Activated T-cell treated with anti-CD3 and anti-CD28 coated beads, Interleukin-2, amount 50 U/mL, for 72 hours (primary cell): ENCODE data around the gene NLN. TPM values are rescaled to one million over a fixed set of nuclear protein-coding genes. Genes with fewer than 3 reads are reported as not detected.

Experiments
- ATAC-seq, 2 donors: fragments of 150-1000 bp; cut with Tn5 transposase; replicated peaks in 1 of 2; 2 replicates each; pipeline ENCODE4 v1.10.0; 2021; ENCODE audit warnings: moderate library complexity in 2 of 2, mild to moderate bottlenecking in 1 of 2
- DNase-seq, 2 donors: peaks; one replicate each; pipeline ENCODE4 v3.0.0; 2021 to 2022; ENCODE audit warnings: mixed read lengths in 1 of 2
- H3K27ac Mint-ChIP-seq: one replicate; pipeline ENCODE4 v1.8.0; 2022; ENCODE audit warnings: mild to moderate bottlenecking, moderate library complexity, mixed read lengths
- H3K27me3 Mint-ChIP-seq: one replicate; pipeline ENCODE4 v1.8.0; 2022; ENCODE audit warnings: low read depth, mixed read lengths
- H3K36me3 Mint-ChIP-seq, 2 donors: one replicate each; pipeline ENCODE4 v1.8.0; 2022; ENCODE audit warnings: mixed read lengths in 2 of 2, mild to moderate bottlenecking in 1 of 2; ENCODE audit not compliant: insufficient read depth in 2 of 2
- H3K4me1 Mint-ChIP-seq: one replicate; pipeline ENCODE4 v1.8.0; 2022; ENCODE audit warnings: low read depth, mixed read lengths
- H3K4me3 Mint-ChIP-seq, 2 donors: one replicate each; pipeline ENCODE4 v1.8.0; 2022; ENCODE audit warnings: mild to moderate bottlenecking in 2 of 2, mixed read lengths in 2 of 2, moderate library complexity in 2 of 2
- H3K9me3 Mint-ChIP-seq, 2 donors: one replicate each; pipeline ENCODE4 v1.8.0; 2022; ENCODE audit warnings: mixed read lengths in 2 of 2
- total RNA-seq, 2 donors: library from RNA; stranded (reverse); gene quantifications; one replicate each; pipeline ENCODE4 v1.2.3, GENCODE V29; 2022

NLN gene
- total RNA-seq, 2 donors from 2014 or later: 7.3 to 17.0 TPM

GRCh38 chr5:65738305-65738704 lies 16.3 kb downstream of the NLN start:
- no peaks in the 10 kb centered on the region for H3K27me3 Mint-ChIP-seq
- H3K36me3 Mint-ChIP-seq: no peaks in the 10 kb centered on the region
- ATAC-seq (no peak), DNase-seq (no peak)
- no peak overlapping the region for H3K27ac Mint-ChIP-seq
- H3K9me3 Mint-ChIP-seq: no peaks in the 10 kb centered on the region
- no peak overlapping the region for H3K4me3 Mint-ChIP-seq
- peaks cover 22% of the 10 kb centered on the region for H3K4me1 Mint-ChIP-seq

- no peaks in the 10 kb centered on the region for H3K36me3 Mint-ChIP-seq
- no peak for ATAC-seq
Observed at GRCh38 chr5:65739162-65739561, 17.2 kb downstream of the NLN start.

DNA sequence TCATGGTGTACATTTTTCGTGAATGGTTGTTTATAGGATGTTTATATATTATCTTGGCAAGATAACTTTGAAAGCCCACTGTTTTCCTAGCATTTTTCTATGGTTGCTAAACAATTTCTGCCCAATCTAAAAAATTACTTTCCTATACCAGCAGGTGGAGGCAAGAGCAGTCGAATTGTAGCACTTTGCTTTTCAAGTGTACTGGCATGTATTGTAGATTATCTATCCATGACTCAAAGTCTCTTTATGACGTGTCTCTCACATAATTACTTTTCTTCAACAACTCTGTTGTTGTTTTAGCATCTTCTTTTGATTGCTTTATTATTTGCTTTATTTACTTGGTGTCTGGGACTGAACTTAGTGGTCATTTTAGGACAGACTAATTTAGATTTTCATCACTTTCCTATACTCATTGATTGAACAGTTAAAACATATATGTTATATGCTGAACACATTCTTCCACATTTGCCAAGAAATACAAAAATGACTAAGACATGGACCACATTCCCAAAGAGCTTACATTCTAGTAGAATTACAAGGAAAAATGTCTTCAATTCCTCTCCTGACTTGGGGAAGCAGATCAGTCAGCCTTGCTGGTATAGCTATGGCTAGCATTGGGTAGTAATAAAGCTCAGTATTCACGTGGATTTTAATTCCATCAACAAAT lies 20.7 kb downstream of the NLN start:
- Mint-ChIP-seq H3K27me3 (no peaks in the 10 kb centered on the region), H3K36me3 (no peaks in the 10 kb centered on the region), H3K27ac (peak overlapping the region; percentile 13), H3K4me3 (no peak overlapping the region), H3K4me1 (peaks cover 17% of the 10 kb centered on the region), H3K9me3 (no peaks in the 10 kb centered on the region)
- ATAC-seq: peak; percentile 98
- peak; percentile 23 to 31 for DNase-seq

More at GRCh38 chr5:65739162-65739561, 17.2 kb downstream of the NLN start:
- no peak overlapping the region for H3K4me3 Mint-ChIP-seq
- peaks cover 22% of the 10 kb centered on the region for H3K4me1 Mint-ChIP-seq
- no peaks in the 10 kb centered on the region for H3K9me3 Mint-ChIP-seq
- H3K27ac Mint-ChIP-seq: no peak overlapping the region
- H3K27me3 Mint-ChIP-seq: no peaks in the 10 kb centered on the region
- DNase-seq: no peak

DNA sequence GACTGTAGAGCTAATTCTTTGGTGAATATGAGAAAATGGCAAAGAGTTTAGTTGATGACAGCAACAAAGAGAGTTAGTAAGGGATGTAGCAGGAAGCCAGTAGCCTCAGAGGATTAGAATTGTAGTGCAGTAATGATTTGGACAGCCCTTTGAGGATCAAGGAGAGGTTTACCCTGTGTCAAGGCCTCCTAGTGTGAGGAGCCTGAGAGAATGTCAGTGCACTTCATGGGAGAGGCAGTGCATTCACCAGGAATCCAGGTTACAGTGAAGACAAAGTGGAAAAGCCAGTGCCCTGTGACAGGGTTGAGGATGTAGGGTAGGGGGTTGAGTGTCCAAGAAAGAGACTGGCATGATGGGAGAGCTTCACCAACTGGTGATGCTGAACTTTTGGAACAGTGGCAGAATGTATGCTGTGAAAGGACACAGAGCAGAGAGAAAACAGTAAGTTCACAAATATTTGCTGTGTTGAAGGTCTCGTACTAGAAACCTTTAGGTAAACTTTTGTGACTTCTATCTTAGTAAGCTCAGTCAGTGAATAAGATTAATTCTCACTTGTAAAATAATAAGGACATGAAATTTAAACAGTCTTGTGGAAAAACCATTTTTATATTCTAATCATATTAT lies 27.3 kb downstream of the NLN start:
- Mint-ChIP-seq H3K27me3 (no peaks in the 10 kb centered on the region), H3K4me3 (no peak overlapping the region), H3K36me3 (peaks cover 0 to 3% of the 10 kb centered on the region in 2 donors), H3K27ac (no peak overlapping the region), H3K4me1 (no peaks in the 10 kb centered on the region), H3K9me3 (peaks cover 0 to 3% of the 10 kb centered on the region in 2 donors)
- no peak for ATAC-seq
- no peak for DNase-seq

DNA sequence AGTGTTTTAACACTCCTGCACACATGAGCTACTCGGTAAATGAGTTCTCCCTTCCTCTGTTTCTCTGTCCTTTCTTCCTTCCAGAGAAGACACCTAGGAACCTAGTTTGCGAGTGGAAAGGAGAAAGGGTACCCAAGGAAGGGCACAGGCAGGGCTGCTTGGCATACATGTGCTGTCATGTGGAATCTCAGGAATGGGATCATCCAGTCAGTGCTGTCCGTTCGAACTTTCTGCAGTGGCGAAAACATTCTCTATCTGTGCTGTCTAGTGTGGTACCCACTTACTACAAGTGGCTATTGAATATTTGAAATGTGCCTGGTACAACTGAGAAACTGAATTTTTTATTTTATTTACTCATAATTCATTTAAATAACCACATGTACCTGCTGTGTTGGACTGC lies 28.0 kb downstream of the NLN start:
- no peak for ATAC-seq
- H3K36me3 Mint-ChIP-seq: peaks cover 0 to 3% of the 10 kb centered on the region in 2 donors
- H3K27me3 Mint-ChIP-seq: no peaks in the 10 kb centered on the region
- no peaks in the 10 kb centered on the region for H3K4me1 Mint-ChIP-seq
- DNase-seq: no peak
- H3K9me3 Mint-ChIP-seq: peaks cover 0 to 3% of the 10 kb centered on the region in 2 donors
- no peak overlapping the region for H3K4me3 Mint-ChIP-seq
- H3K27ac Mint-ChIP-seq: no peak overlapping the region

GRCh38 chr5:65750938-65751337 lies 28.9 kb downstream of the NLN start:
- H3K27ac Mint-ChIP-seq: no peak overlapping the region
- H3K9me3 Mint-ChIP-seq: peaks cover 0 to 3% of the 10 kb centered on the region in 2 donors
- ATAC-seq (no peak), DNase-seq (no peak)
- no peak overlapping the region for H3K4me3 Mint-ChIP-seq
- H3K27me3 Mint-ChIP-seq: no peaks in the 10 kb centered on the region
- peaks cover 0 to 3% of the 10 kb centered on the region in 2 donors for H3K36me3 Mint-ChIP-seq
- H3K4me1 Mint-ChIP-seq: no peaks in the 10 kb centered on the region

- H3K27ac Mint-ChIP-seq: no peak overlapping the region
- peaks cover 0 to under 1% of the 10 kb centered on the region in 2 donors for H3K9me3 Mint-ChIP-seq
- H3K27me3 Mint-ChIP-seq: no peaks in the 10 kb centered on the region
- no peaks in the 10 kb centered on the region for H3K4me1 Mint-ChIP-seq
- DNase-seq: no peak
- H3K36me3 Mint-ChIP-seq: no peaks in the 10 kb centered on the region
- ATAC-seq: no peak
- H3K4me3 Mint-ChIP-seq: no peak overlapping the region
Observed at GRCh38 chr5:65753189-65753588, 31.2 kb downstream of the NLN start.

- Mint-ChIP-seq H3K4me3 (no peak overlapping the region), H3K9me3 (no peaks in the 10 kb centered on the region), H3K36me3 (peaks cover 0 to 3% of the 10 kb centered on the region in 2 donors), H3K27me3 (no peaks in the 10 kb centered on the region), H3K27ac (no peak overlapping the region), H3K4me1 (peaks cover 6% of the 10 kb centered on the region)
- ATAC-seq (no peak), DNase-seq (no peak)
Observed at GRCh38 chr5:65758546-65759144, 36.6 kb downstream of the NLN start.

DNA sequence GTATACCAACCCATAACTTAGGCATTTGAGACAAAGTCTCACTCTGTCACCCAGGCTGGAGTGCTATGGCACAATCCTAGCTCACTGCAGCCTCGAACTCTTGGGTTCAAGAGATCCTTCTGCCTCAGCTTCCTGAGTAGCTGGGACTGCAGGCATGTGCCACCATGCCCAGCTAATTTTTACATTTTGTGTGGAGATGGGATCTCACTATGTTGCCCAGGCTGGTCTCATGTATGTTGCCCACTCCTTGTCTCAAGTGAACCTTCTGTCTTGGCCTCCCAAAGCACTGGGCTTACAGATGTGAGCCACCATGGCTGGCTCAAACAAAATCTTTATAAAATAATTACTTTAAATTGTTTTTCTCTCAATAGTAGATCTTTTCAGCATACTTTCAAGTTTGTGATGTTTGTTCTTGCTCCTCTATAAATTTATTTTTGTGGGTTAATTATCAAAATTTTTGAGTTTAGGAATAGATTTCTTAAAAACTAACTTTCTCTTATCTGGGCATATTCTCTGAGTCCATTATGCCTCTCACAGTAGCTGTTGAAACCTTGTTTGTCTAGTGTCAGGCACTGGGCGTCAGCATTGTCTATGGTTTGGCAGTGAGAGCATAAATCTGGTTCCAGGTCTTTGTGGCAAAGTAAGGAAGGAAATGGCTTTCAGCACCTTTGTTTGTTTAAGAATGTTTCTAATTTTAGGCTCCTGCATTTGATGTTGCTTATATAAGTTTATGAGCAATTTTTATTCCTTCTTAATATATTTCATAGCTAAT lies 38.7 kb downstream of the NLN start:
- Mint-ChIP-seq H3K27me3 (no peaks in the 10 kb centered on the region), H3K4me1 (peaks cover 6% of the 10 kb centered on the region), H3K27ac (no peak overlapping the region), H3K4me3 (no peak overlapping the region), H3K9me3 (no peaks in the 10 kb centered on the region), H3K36me3 (peaks cover 0 to 3% of the 10 kb centered on the region in 2 donors)
- DNase-seq: peak in 1 of 2 donors; percentile 23
- ATAC-seq: peak in 1 of 2 donors; percentile 53

GRCh38 chr5:65762234-65762633 lies 40.2 kb downstream of the NLN start:
- DNase-seq (no peak), ATAC-seq (no peak)
- H3K4me1 Mint-ChIP-seq: peaks cover 15% of the 10 kb centered on the region
- H3K27me3 Mint-ChIP-seq: no peaks in the 10 kb centered on the region
- H3K36me3 Mint-ChIP-seq: peaks cover 4 to 7% of the 10 kb centered on the region in 2 donors
- H3K9me3 Mint-ChIP-seq: peaks cover 0 to 4% of the 10 kb centered on the region in 2 donors
- H3K4me3 Mint-ChIP-seq: no peak overlapping the region
- H3K27ac Mint-ChIP-seq: no peak overlapping the region

DNA sequence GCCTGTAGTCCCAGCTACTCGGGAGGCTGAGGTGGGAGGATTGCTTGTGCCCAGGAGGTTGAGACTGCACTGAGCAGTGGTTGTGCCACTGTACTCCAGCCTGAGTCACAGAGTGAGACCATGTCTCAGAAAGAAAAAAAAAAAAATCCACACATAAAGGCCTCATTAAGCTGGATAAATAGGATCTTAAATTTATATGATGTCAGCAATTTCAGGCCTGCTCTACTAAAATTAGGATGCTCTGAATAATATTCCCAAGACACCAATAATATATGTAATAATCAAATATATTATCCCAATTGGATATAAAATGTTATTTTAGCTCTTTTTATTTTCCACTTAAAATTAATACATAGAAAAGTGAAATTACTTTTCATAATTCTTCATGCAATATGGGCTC lies 43.6 kb downstream of the NLN start:
- Mint-ChIP-seq H3K4me3 (no peak overlapping the region), H3K27me3 (no peaks in the 10 kb centered on the region), H3K4me1 (peaks cover 32% of the 10 kb centered on the region), H3K36me3 (peaks cover 7 to 12% of the 10 kb centered on the region in 2 donors), H3K27ac (no peak overlapping the region), H3K9me3 (peaks cover 0 to 7% of the 10 kb centered on the region in 2 donors)
- ATAC-seq: no peak
- no peak for DNase-seq

GRCh38 chr5:65766175-65766574 lies 44.2 kb downstream of the NLN start:
- Mint-ChIP-seq H3K4me1 (peaks cover 26% of the 10 kb centered on the region), H3K36me3 (peaks cover 7 to 12% of the 10 kb centered on the region in 2 donors), H3K27ac (no peak overlapping the region), H3K27me3 (no peaks in the 10 kb centered on the region), H3K9me3 (peaks cover 0 to 7% of the 10 kb centered on the region in 2 donors), H3K4me3 (no peak overlapping the region)
- DNase-seq (no peak), ATAC-seq (peak; percentile 36 to 43)

GRCh38 chr5:65766781-65767180 lies 44.8 kb downstream of the NLN start:
- Mint-ChIP-seq H3K4me1 (peaks cover 25% of the 10 kb centered on the region), H3K36me3 (peaks cover 7 to 12% of the 10 kb centered on the region in 2 donors), H3K4me3 (no peak overlapping the region), H3K27ac (no peak overlapping the region), H3K9me3 (peaks cover 0 to 7% of the 10 kb centered on the region in 2 donors), H3K27me3 (no peaks in the 10 kb centered on the region)
- no peak for DNase-seq
- no peak for ATAC-seq
